Stomach (tissue), 9 donors: ENCODE results near the gene CETP. TPM values are rescaled to one million over a fixed set of nuclear protein-coding genes. Genes with fewer than 3 reads are reported as not detected.

Experiments
- DNase-seq, 2 donors: peaks; one replicate each; pipeline versions ENCODE4 v3.0.0 to v3.0.0-alpha.2; 2013 to 2019
- H3K27ac ChIP-seq, 5 donors: fragments of 200-600 bp in 4 of 5; sonication (generic) in 4 of 5; one replicate each; pipeline ENCODE4 v1.5.1; 2013 to 2019; ENCODE audit warnings: mild to moderate bottlenecking in 1 of 5, moderate library complexity in 1 of 5
- H3K27me3 ChIP-seq, 3 donors: fragments of 200-600 bp; sonication (generic); one replicate each; pipeline ENCODE4 v1.5.1; 2017 to 2019; ENCODE audit warnings: mixed run types in 1 of 3
- H3K36me3 ChIP-seq, 4 donors: fragments of 200-600 bp; sonication (generic); 1 replicate in 3 of 4; 2 replicates in 1 of 4; pipeline ENCODE4 v1.5.1; 2016 to 2019
- H3K4me1 ChIP-seq, 4 donors: fragments of 200-600 bp; sonication (generic); one replicate each; pipeline ENCODE4 v1.5.1; 2016 to 2019
- H3K4me3 ChIP-seq, 4 donors: fragments of 200-600 bp; sonication (generic) in 3 of 4; one replicate each; pipeline ENCODE4 v1.5.1; 2016 to 2019; ENCODE audit warnings: mild to moderate bottlenecking in 1 of 4
- H3K9me3 ChIP-seq, 4 donors: fragments of 200-600 bp; sonication (generic); one replicate each; pipeline ENCODE4 v1.5.1; 2016 to 2019
- EP300 ChIP-seq: sonication (generic); formaldehyde crosslinking; IDR thresholded peaks from one replicate; pipeline ENCODE4 v1.6.1; 2017; ENCODE audit warnings: antibody characterized with exemption
- POLR2A ChIP-seq, 4 donors: fragments of 450-650 bp; IDR thresholded peaks; one replicate each; pipeline ENCODE4 v1.6.1; 2016; ENCODE audit warnings: antibody characterized with exemption in 4 of 4, control low read depth in 2 of 4, mild to moderate bottlenecking in 1 of 4, moderate library complexity in 1 of 4
- POLR2AphosphoS5 ChIP-seq, 3 donors: sonication (generic); formaldehyde crosslinking; IDR thresholded peaks; one replicate each; pipeline ENCODE4 v1.6.1; 2016; ENCODE audit warnings: antibody characterized with exemption in 3 of 3
- WGBS, 5 donors: extraction: QIAGEN DNeasy Blood & Tissue Kit in 3 of 5; methylation state at CpG; one replicate each; pipeline versions ENCODE4 v1.1.5 to v1.1.7; 2013 to 2018; 5-methylcytosine and 5-hydroxymethylcytosine counted together
- intact Hi-C: fragments of 100-400 bp; cut with DNase I; formaldehyde crosslinking; loops from one replicate; pipeline ENCODE4 v1.15.1; 2023; ENCODE audit warnings: low total_unique reads
- polyA plus RNA-seq, 3 donors: library from polyadenylated mRNA; stranded (reverse); fragments of 200-250 nt; gene quantifications; one replicate each; pipeline ENCODE4 v1.2.3, GENCODE V29; 2013
- total RNA-seq, 5 donors: library from RNA; depleted of rRNA; stranded (reverse); fragments of >200 nt; gene quantifications; one replicate each; pipeline versions ENCODE4 v1.1.0 to v1.2.3, GENCODE V29; 2014 to 2016
- TF ChIP-seq, protein P1 (sequence below), 7 experiments: fragments of 450-650 bp in 4 of 7; fragments of 200-600 bp in 3 of 7; sonication (generic) in 3 of 7; IDR thresholded peaks; one replicate each; pipeline ENCODE4 v1.5.1; 2016 to 2019; ENCODE audit warnings: antibody characterized with exemption in 7 of 7, control low read depth in 2 of 7, mild to moderate bottlenecking in 1 of 7
- donor health status: healthy with polysubstance abuse.
- donor health status: Bipolar disorder and iron deficiency.
- donor health status: healthy.

The CETP gene
- total and polyA plus RNA-seq, 8 donors, result 0.18 to 2.9 (median 0.32) TPM; not detected in 4

DNA sequence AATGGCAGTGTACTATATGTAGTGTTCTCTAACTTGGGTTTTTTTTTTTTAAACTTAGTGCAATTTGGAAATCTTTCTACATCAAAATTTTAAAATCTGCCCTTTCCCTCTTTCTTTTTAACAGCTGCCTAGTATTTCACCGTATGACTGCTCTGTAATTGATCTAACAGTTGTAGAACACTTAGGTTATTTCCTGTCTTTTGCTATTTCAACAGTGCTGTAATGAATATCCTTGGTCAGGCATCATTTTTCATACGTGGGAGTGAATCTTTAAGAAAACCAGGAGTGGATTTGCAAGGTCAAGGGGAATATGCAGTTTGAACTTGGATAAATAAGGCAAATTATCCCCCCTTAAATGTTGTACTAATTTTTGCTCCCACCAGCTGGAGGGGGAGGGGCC, 31.5 kb downstream of the CETP start:
- no peaks in the 10 kb centered on the region for H3K9me3 ChIP-seq
- WGBS, 5 donors, result 48 to 70% (median 63%) methylated on average over 2 of the region's 2 CpGs
- no peak overlapping the region for H3K27ac ChIP-seq
- no peak for TF ChIP-seq POLR2A (IDR thresholded peaks at IDR 0.05)
- no peak for TF ChIP-seq EP300
- no peak for TF ChIP-seq POLR2AphosphoS5 (IDR thresholded peaks at IDR 0.05)
- TF ChIP-seq, protein P1, sequence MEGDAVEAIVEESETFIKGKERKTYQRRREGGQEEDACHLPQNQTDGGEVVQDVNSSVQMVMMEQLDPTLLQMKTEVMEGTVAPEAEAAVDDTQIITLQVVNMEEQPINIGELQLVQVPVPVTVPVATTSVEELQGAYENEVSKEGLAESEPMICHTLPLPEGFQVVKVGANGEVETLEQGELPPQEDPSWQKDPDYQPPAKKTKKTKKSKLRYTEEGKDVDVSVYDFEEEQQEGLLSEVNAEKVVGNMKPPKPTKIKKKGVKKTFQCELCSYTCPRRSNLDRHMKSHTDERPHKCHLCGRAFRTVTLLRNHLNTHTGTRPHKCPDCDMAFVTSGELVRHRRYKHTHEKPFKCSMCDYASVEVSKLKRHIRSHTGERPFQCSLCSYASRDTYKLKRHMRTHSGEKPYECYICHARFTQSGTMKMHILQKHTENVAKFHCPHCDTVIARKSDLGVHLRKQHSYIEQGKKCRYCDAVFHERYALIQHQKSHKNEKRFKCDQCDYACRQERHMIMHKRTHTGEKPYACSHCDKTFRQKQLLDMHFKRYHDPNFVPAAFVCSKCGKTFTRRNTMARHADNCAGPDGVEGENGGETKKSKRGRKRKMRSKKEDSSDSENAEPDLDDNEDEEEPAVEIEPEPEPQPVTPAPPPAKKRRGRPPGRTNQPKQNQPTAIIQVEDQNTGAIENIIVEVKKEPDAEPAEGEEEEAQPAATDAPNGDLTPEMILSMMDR (IDR thresholded peaks at IDR 0.05), result no peak
- H3K36me3 ChIP-seq, result peaks cover 0 to 10% (median 0%) of the 10 kb centered on the region in 4 donors
- H3K27me3 ChIP-seq, result no peaks in the 10 kb centered on the region
- intact Hi-C loops, result no loop called here
- no peak overlapping the region for H3K4me3 ChIP-seq
- H3K4me1 ChIP-seq, result peaks cover 10 to 57% (median 26%) of the 10 kb centered on the region in 4 donors
- DNase-seq, result no peak

DNA sequence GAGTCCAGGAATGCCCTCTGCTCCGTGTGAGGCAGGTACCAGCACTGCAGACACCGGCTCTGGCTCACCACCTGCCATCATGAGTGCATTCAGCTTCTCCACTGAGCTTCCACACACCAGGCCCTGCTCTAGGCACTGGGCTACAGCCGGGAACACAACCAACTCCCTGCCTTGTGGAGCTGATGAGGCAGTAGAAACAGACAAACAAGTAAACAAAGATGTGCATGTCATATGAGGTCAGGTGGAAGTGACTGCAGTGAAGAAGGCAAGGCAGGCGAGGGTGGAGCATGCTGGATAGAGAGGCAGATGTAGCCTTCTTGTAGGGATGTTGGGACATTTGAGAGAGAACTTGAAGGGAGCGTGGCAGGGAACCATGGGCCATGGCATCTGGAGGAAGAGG, 32.6 kb downstream of the CETP start:
- no peaks in the 10 kb centered on the region for H3K27me3 ChIP-seq
- TF ChIP-seq EP300, result no peak
- no peak for TF ChIP-seq POLR2AphosphoS5 (IDR thresholded peaks at IDR 0.05)
- TF ChIP-seq, protein P1 (IDR thresholded peaks at IDR 0.05), result no peak
- no peak for TF ChIP-seq POLR2A (IDR thresholded peaks at IDR 0.05)
- no peak for DNase-seq
- 69 to 83% (median 72%) methylated on average over 5 of the region's 5 CpGs for WGBS, 5 donors
- intact Hi-C loops, result no loop called here
- H3K36me3 ChIP-seq, result peaks cover 0 to 10% (median 0%) of the 10 kb centered on the region in 4 donors
- no peak overlapping the region for H3K4me3 ChIP-seq
- H3K9me3 ChIP-seq, result no peaks in the 10 kb centered on the region
- peaks cover 3 to 51% (median 22%) of the 10 kb centered on the region in 4 donors for H3K4me1 ChIP-seq
- no peak overlapping the region for H3K27ac ChIP-seq

DNA sequence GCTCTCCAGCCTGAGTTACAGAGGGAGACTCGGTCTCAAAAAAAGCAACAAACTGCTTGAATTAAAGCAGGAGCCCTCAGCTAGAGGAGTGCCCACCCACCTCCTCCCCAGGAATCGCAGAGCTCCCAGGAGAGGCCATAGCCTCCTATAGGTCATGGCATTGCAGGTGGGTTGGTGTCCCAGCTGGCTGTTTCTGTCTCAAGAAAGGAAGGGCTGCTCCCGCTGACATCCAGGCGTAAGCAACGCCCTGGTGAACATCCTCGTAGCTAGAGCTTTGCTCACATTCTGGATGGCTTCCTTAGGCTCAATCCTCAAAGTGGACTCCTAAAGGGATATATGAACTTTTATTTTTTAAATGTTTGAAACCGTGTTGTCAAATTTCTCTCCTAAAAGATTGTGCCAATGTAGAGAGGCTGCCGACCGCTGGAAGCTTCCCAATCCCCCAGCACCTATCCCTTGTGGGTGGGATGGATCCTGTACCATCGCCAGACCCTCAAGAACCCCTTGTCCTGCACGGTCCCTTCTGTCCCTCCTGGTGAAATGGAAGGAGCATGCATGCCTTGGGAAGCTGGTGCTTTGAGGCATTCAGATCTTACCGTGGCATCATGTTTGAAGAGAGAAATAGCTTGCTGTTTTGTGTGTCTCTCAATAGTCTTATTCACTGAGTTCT, 33.5 kb downstream of the CETP start:
- no peaks in the 10 kb centered on the region for H3K27me3 ChIP-seq
- intact Hi-C loops, result no loop called here
- H3K27ac ChIP-seq, result no peak overlapping the region
- WGBS, 5 donors, result 78 to 88% (median 84%) methylated on average over 12 of the region's 12 CpGs
- TF ChIP-seq POLR2A (IDR thresholded peaks at IDR 0.05), result no peak
- no peak for TF ChIP-seq POLR2AphosphoS5 (IDR thresholded peaks at IDR 0.05)
- TF ChIP-seq, protein P1 (IDR thresholded peaks at IDR 0.05), result no peak
- no peak for TF ChIP-seq EP300
- H3K4me3 ChIP-seq, result no peak overlapping the region
- H3K9me3 ChIP-seq, result no peaks in the 10 kb centered on the region
- H3K36me3 ChIP-seq, result peaks cover 0 to 10% (median 0%) of the 10 kb centered on the region in 4 donors
- no peak for DNase-seq
- H3K4me1 ChIP-seq, result peaks cover 6 to 56% (median 25%) of the 10 kb centered on the region in 4 donors

DNA sequence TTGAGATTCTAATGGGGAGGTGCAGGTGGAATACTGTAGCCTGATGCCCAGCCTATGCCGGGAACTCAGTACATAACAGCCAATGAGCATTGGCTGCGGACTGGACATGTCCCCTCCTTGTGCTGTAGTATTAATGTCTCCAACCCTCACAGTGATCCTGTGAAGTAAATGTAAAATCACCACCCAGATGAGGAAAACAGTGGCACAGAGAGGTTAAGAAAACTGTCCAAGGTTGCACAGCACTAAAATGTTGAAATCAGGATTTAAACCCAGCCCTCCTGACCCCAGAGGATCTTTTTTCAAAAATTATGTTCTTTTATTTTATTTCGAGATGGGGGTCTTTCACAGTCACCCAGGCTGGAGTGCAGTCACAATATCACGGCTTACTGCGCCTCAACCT, 35.5 kb downstream of the CETP start:
- peaks cover 0 to 10% (median 0%) of the 10 kb centered on the region in 4 donors for H3K36me3 ChIP-seq
- H3K27me3 ChIP-seq, result no peaks in the 10 kb centered on the region
- WGBS, 5 donors, result 89 to 98% (median 96%) methylated on average over 5 of the region's 5 CpGs
- no peaks in the 10 kb centered on the region for H3K9me3 ChIP-seq
- H3K4me1 ChIP-seq, result peaks cover 5 to 48% (median 18%) of the 10 kb centered on the region in 4 donors
- intact Hi-C loops, result no loop called here
- no peak for TF ChIP-seq POLR2AphosphoS5 (IDR thresholded peaks at IDR 0.05)
- TF ChIP-seq EP300, result no peak
- TF ChIP-seq, protein P1 (IDR thresholded peaks at IDR 0.05), result no peak
- TF ChIP-seq POLR2A (IDR thresholded peaks at IDR 0.05), result no peak
- no peak for DNase-seq
- no peak overlapping the region for H3K4me3 ChIP-seq
- H3K27ac ChIP-seq, result no peak overlapping the region
